ENCODE results near the gene ARID1B.

- TF ChIP-seq CTCF (IDR thresholded peaks at IDR 0.05; ENCODE audit: insufficient read depth, low read depth, low read length) = no peak
- no peak for TF ChIP-seq EZH2 (IDR thresholded peaks at IDR 0.05; ENCODE audit: insufficient read depth, low read length)
These were observed 147.1 kb downstream of the ARID1B start for GRCh38 chr6:156924246-156924645.

All from astrocyte (in vitro differentiated cells and primary cell).